Measurements from ENCODE around the gene NFIA.
"Not testable (repeated sequence)": the region's sequence is repeated elsewhere in the genome, so short reads cannot be mapped to it uniquely, and the experiment has no call there.

NFIA gene

DNA sequence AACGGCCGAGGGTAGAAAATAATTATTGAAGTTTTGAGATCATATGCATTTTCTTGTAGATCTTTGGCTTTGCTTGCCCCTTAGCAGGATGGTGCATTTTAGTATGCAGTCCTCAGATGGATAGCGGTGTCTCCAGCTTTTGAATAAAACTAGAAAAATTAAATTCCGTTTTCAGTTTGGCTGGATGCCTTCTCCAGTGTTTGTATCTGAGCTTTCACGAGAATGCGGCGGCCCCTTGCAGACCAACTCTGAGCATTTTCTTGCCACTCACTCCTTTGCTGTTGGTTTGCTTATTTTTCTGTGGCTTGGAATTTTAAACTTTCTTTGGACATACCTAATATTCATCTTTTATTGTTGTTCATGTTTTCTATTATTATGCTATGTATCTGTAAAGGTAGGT lies 192.6 kb downstream of the NFIA start:
- Mint-ChIP-seq H3K27ac (no peak overlapping the region), H3K27me3 (no peaks in the 10 kb centered on the region), H3K4me3 (no peak overlapping the region), H3K9me3 (ENCODE audit: low read depth) (no peaks in the 10 kb centered on the region), H3K36me3 (no peaks in the 10 kb centered on the region), H3K4me1 (ENCODE audit: low read depth) (no peaks in the 10 kb centered on the region)

- no peaks in the 10 kb centered on the region for H3K9me3 Mint-ChIP-seq (ENCODE audit: low read depth)
- H3K27me3 Mint-ChIP-seq, result no peaks in the 10 kb centered on the region
- no peak overlapping the region for H3K4me3 Mint-ChIP-seq
- H3K36me3 Mint-ChIP-seq, result no peaks in the 10 kb centered on the region
- no peak overlapping the region for H3K27ac Mint-ChIP-seq
- no peaks in the 10 kb centered on the region for H3K4me1 Mint-ChIP-seq (ENCODE audit: low read depth)
Observed at GRCh38 chr1:61276246-61276645, 193.9 kb downstream of the NFIA start.

DNA sequence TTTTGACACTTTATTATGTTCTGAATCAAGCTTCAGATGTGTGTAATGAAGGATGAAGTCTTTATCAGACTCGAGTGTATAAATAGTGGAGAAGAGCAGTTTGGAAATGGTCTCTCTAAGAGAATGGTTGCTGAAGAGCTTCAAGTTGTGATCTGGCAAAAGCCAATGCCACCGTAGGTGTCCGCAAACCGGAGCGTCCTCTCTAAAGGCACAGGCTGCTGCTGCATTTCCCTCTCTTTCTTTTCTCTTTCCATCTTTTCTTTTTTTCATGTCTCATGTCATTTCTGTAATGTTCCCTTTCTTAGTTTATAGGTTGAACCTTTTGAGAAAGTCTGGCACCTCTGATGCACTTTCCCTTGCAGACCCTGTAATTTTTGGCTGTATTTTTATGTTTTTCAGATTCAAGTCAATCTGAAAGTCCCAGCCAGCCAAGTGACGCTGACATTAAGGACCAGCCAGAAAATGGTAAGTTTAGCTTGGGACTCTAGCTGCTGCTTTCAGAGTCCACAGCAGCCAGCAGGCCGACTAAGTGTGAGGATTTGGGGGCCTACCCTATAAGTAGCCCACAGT lies 194.8 kb downstream of the NFIA start:
- Mint-ChIP-seq H3K27ac (no peak overlapping the region), H3K4me3 (no peak overlapping the region), H3K9me3 (ENCODE audit: low read depth) (no peaks in the 10 kb centered on the region), H3K4me1 (ENCODE audit: low read depth) (no peaks in the 10 kb centered on the region), H3K36me3 (no peaks in the 10 kb centered on the region), H3K27me3 (no peaks in the 10 kb centered on the region)

GRCh38 chr1:61278503-61278902 lies 196.1 kb downstream of the NFIA start:
- H3K27me3 Mint-ChIP-seq; H3K4me1 Mint-ChIP-seq (ENCODE audit: low read depth); H3K4me3 Mint-ChIP-seq; H3K36me3 Mint-ChIP-seq; H3K9me3 Mint-ChIP-seq (ENCODE audit: low read depth); H3K27ac Mint-ChIP-seq: not testable (repeated sequence)

- Mint-ChIP-seq H3K4me1 (ENCODE audit: low read depth) (no peaks in the 10 kb centered on the region), H3K36me3 (no peaks in the 10 kb centered on the region), H3K4me3 (no peak overlapping the region), H3K27me3 (no peaks in the 10 kb centered on the region), H3K9me3 (ENCODE audit: low read depth) (no peaks in the 10 kb centered on the region), H3K27ac (no peak overlapping the region)
Observed at GRCh38 chr1:61278966-61279365, 196.6 kb downstream of the NFIA start.

DNA sequence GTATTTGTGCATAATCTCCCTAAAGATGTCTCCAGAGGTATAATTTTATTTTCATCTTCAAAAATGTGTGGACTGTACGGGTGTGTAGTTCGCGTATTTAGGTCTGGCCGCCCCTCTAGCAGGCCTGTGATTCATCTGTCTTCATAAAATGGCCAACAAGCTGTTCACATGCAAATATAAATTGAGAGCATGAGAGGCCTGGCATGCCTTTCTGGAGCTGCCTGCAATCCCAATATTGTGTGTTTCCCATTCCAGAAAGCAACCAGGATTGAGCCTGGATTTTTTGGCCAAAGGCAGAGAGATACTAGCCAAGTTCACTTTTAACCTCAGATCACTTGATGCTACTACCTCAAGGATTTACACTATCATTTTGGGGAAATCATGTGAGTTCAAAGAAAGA lies 197.2 kb downstream of the NFIA start:
- H3K27me3 Mint-ChIP-seq, result no peaks in the 10 kb centered on the region
- H3K27ac Mint-ChIP-seq, result no peak overlapping the region
- no peaks in the 10 kb centered on the region for H3K4me1 Mint-ChIP-seq (ENCODE audit: low read depth)
- H3K4me3 Mint-ChIP-seq, result no peak overlapping the region
- no peaks in the 10 kb centered on the region for H3K9me3 Mint-ChIP-seq (ENCODE audit: low read depth)
- no peaks in the 10 kb centered on the region for H3K36me3 Mint-ChIP-seq

DNA sequence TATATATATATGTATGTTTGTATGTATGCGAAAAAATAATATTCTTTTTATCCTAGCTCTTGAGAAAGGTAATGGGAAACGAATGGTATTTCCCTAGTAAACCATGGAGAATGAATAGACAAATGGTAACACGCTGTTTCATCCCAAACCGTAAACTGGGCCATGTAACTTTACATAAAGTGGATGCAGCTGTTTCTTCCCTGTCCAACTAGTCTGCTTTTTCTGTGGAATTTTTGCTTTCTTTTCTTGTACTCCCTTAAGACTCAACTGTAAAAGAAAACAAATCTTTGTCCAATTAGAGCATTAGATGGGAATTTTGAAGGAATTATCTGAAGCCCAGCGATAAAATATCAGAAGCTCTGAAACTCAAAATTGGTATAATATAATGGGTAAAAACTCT lies 198.1 kb downstream of the NFIA start:
- Mint-ChIP-seq H3K36me3 (no peaks in the 10 kb centered on the region), H3K4me3 (no peak overlapping the region), H3K9me3 (ENCODE audit: low read depth) (no peaks in the 10 kb centered on the region), H3K27ac (no peak overlapping the region), H3K4me1 (ENCODE audit: low read depth) (no peaks in the 10 kb centered on the region), H3K27me3 (no peaks in the 10 kb centered on the region)

- Mint-ChIP-seq H3K4me3 (no peak overlapping the region), H3K27me3 (no peaks in the 10 kb centered on the region), H3K9me3 (ENCODE audit: low read depth) (no peaks in the 10 kb centered on the region)
Observed at GRCh38 chr1:61282387-61282786, 200.0 kb downstream of the NFIA start.

DNA sequence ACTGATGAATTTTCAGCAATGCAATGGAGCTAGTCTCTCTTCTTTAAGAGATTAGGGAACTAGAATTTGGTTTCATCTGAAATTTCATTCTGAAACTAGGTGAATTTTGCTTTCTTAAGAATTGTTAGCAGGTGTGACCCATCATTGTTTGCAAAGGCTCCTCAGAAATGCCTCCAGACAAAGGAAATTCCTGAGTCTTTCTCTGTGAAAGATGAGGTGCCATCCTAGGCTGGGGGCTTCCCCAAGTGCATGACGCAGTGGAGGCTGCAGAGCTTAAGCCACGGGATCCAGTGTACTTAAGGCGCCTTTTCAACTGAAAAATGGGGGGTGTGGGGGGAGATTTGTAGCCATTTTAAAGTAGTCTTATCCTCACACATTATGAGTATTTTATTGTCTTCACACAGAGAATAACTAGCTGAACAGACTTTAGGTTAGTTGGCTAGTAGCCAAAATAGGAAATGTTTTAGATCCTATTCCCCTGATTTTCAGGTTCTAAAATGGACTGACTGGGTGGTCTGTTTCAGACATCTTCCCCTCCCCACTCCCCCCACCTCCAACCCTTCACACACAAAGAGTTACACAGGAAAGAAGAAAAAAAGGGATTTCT lies 202.0 kb downstream of the NFIA start:
- no peaks in the 10 kb centered on the region for H3K4me1 Mint-ChIP-seq (ENCODE audit: low read depth)
- no peaks in the 10 kb centered on the region for H3K27me3 Mint-ChIP-seq
- no peak overlapping the region for H3K4me3 Mint-ChIP-seq
- no peaks in the 10 kb centered on the region for H3K36me3 Mint-ChIP-seq
- H3K27ac Mint-ChIP-seq, result no peak overlapping the region
- H3K9me3 Mint-ChIP-seq (ENCODE audit: low read depth), result no peaks in the 10 kb centered on the region

More at GRCh38 chr1:61282387-61282786, 200.0 kb downstream of the NFIA start:
- no peak overlapping the region for H3K27ac Mint-ChIP-seq
- no peaks in the 10 kb centered on the region for H3K4me1 Mint-ChIP-seq (ENCODE audit: low read depth)
- H3K36me3 Mint-ChIP-seq, result no peaks in the 10 kb centered on the region

DNA sequence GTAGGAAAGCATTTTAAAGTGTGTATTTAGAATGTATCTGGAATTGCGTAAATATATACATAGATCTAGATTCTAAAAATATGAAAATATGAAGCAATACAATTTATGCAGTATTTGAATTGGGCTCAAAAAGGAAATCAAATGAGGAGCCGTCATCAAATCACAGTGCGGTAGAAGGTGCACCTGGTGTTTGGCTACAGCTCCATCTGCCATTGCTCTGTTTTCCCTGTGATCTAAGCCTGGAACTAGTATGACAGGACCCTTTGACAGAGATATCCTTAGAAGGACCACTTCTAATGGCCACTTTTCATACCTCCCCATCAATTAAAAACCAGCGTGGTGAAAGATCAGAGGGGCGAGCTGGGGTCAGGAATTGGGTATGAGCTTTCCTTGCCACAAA lies 202.6 kb downstream of the NFIA start:
- Mint-ChIP-seq H3K4me1 (ENCODE audit: low read depth) (no peaks in the 10 kb centered on the region), H3K27ac (no peak overlapping the region), H3K9me3 (ENCODE audit: low read depth) (no peaks in the 10 kb centered on the region), H3K27me3 (no peaks in the 10 kb centered on the region), H3K36me3 (no peaks in the 10 kb centered on the region), H3K4me3 (no peak overlapping the region)

GRCh38 chr1:61285371-61285885 lies 203.1 kb downstream of the NFIA start:
- no peaks in the 10 kb centered on the region for H3K9me3 Mint-ChIP-seq (ENCODE audit: low read depth)
- H3K27ac Mint-ChIP-seq, result no peak overlapping the region
- no peaks in the 10 kb centered on the region for H3K27me3 Mint-ChIP-seq
- no peaks in the 10 kb centered on the region for H3K4me1 Mint-ChIP-seq (ENCODE audit: low read depth)
- H3K36me3 Mint-ChIP-seq, result no peaks in the 10 kb centered on the region
- no peak overlapping the region for H3K4me3 Mint-ChIP-seq

DNA sequence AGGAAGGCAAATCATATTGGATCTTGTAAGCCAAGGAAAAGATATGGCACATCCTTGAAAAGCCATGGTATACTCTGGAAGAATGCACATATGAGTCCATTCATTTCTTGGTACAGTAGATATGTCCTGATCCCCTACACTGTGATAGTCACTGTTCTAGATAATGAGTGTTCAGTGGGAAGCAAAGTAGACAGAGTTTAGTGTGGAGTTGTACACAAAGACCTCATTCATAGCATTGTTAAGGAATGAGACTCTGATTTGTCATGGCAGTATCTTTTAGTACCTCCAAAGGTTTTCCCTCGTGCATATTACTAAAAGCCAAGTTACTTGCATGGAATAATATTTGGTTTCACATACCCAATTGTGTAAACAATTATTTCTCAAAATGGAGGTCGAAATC lies 204.7 kb downstream of the NFIA start:
- H3K27ac Mint-ChIP-seq, result no peak overlapping the region
- no peaks in the 10 kb centered on the region for H3K9me3 Mint-ChIP-seq (ENCODE audit: low read depth)
- H3K36me3 Mint-ChIP-seq, result no peaks in the 10 kb centered on the region
- H3K27me3 Mint-ChIP-seq, result no peaks in the 10 kb centered on the region
- no peak overlapping the region for H3K4me3 Mint-ChIP-seq
- H3K4me1 Mint-ChIP-seq (ENCODE audit: low read depth), result no peaks in the 10 kb centered on the region

DNA sequence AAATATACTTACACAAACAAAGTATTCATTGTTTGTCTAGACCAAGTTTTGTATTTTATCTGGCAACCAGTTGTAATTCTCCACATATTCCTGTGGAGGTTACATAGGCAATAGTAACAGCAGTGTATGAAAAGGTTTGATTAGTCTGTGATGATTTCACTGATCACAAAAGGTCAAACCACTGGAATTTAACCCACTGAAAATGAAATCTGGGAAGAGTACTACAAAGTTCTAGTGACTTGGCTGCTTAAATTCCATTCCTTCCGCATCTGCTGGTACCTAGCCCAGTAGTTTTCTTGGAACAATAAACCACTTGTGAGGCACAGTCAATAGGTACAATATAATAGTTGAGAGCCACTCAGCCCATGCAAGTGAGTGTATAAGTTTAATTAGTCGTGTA lies 205.4 kb downstream of the NFIA start:
- no peak overlapping the region for H3K27ac Mint-ChIP-seq
- H3K36me3 Mint-ChIP-seq, result no peaks in the 10 kb centered on the region
- no peak overlapping the region for H3K4me3 Mint-ChIP-seq
- H3K27me3 Mint-ChIP-seq, result no peaks in the 10 kb centered on the region
- no peaks in the 10 kb centered on the region for H3K4me1 Mint-ChIP-seq (ENCODE audit: low read depth)
- no peaks in the 10 kb centered on the region for H3K9me3 Mint-ChIP-seq (ENCODE audit: low read depth)

DNA sequence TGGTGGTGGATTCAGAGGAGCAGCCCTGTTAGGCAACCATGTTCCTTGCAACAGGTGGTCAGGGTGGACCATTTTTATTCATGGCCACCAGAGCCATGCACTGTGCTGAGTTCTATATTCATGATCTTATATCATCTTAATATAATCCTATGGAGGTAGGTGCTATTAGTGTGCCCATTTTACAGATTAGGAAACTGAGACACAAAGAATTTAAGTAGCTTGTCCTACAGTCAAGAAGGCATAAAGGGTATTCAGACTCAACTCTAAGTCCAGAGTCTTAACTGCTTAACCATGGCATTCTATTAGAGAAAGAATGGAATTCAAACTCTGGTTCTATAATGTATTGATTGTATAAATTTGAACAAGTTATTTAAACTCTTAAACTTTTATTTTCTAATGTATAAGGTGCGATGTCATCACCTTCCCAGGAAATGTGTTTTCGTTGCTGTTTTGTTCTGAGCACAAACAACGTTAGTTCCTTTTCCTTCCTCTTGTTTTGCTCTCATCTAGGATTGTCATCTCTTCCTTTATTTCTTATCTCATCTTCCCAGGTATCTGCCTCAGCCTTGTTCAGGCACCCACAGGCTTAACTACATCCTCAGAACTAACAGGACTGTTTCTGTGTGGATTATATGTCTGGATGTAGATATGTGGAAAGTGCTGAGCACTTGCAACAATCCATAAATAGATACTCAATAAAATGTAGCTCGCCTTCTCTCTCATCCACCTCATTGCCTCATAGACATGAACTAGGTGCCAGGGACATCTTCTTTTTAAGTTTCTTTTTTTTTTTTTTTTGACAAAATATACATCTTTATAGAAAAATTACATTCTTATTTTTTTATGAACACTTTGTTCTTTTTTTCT lies 207.1 kb downstream of the NFIA start:
- no peaks in the 10 kb centered on the region for H3K4me1 Mint-ChIP-seq (ENCODE audit: low read depth)
- no peak overlapping the region for H3K4me3 Mint-ChIP-seq
- no peaks in the 10 kb centered on the region for H3K36me3 Mint-ChIP-seq
- H3K27ac Mint-ChIP-seq, result no peak overlapping the region
- H3K27me3 Mint-ChIP-seq, result no peaks in the 10 kb centered on the region
- H3K9me3 Mint-ChIP-seq (ENCODE audit: low read depth), result no peaks in the 10 kb centered on the region

GRCh38 chr1:61290525-61290924 lies 208.2 kb downstream of the NFIA start:
- Mint-ChIP-seq H3K27me3 (no peaks in the 10 kb centered on the region), H3K27ac (no peak overlapping the region), H3K4me3 (no peak overlapping the region), H3K4me1 (ENCODE audit: low read depth) (no peaks in the 10 kb centered on the region), H3K36me3 (no peaks in the 10 kb centered on the region), H3K9me3 (ENCODE audit: low read depth) (no peaks in the 10 kb centered on the region)
